Tibial nerve (tissue), 4 donors: ENCODE results near the gene MSGN1. TPM values are rescaled to one million over a fixed set of nuclear protein-coding genes. Genes with fewer than 3 reads are reported as not detected.

Experiments used
- DNase-seq, 2 donors: peaks; one replicate each; pipeline ENCODE4 v3.0.0-alpha.2; 2019; ENCODE audit warnings: low spot score in 2 of 2
- H3K27ac ChIP-seq, 4 donors: fragments of 200-600 bp; sonication (generic) in 3 of 4; one replicate each; pipeline ENCODE4 v1.5.1; 2017 to 2019; ENCODE audit warnings: mild to moderate bottlenecking in 1 of 4
- H3K27me3 ChIP-seq, 2 donors: fragments of 200-600 bp; sonication (generic) in 1 of 2; one replicate each; pipeline versions ENCODE4 v1.5.1 to v1.6.0; 2017 to 2019
- H3K36me3 ChIP-seq, 3 donors: fragments of 200-600 bp; sonication (generic); one replicate each; pipeline ENCODE4 v1.5.1; 2018 to 2019
- H3K4me1 ChIP-seq, 4 donors: fragments of 200-600 bp; sonication (generic) in 3 of 4; one replicate each; pipeline ENCODE4 v1.5.1; 2017 to 2019
- H3K4me3 ChIP-seq, 4 donors: fragments of 200-600 bp; sonication (generic) in 3 of 4; one replicate each; pipeline ENCODE4 v1.5.1; 2017 to 2019; ENCODE audit warnings: mild to moderate bottlenecking in 1 of 4, moderate library complexity in 1 of 4
- H3K9me3 ChIP-seq, 4 donors: fragments of 200-600 bp; sonication (generic) in 3 of 4; one replicate each; pipeline ENCODE4 v1.5.1; 2017 to 2019
- EP300 ChIP-seq, 2 donors: sonication (generic); formaldehyde crosslinking; IDR thresholded peaks; one replicate each; pipeline ENCODE4 v1.6.1; 2017; ENCODE audit warnings: antibody characterized with exemption in 2 of 2, mild to moderate bottlenecking in 1 of 2
- POLR2A ChIP-seq, 2 donors: fragments of 450-650 bp; IDR thresholded peaks; one replicate each; pipeline ENCODE4 v1.6.1; 2017; ENCODE audit warnings: antibody characterized with exemption in 2 of 2, mild to moderate bottlenecking in 2 of 2, moderate library complexity in 2 of 2
- WGBS, 2 donors: methylation state at CpG; one replicate each; pipeline ENCODE4 v1.1.5; 2018; 5-methylcytosine and 5-hydroxymethylcytosine counted together
- total RNA-seq, 4 donors: library from RNA; depleted of rRNA; stranded (reverse); fragments of >200 nt; gene quantifications; one replicate each; pipeline ENCODE4 v1.1.0, GENCODE V29; 2016
- TF ChIP-seq, protein P1 (sequence below), 5 experiments: fragments of 200-600 bp in 3 of 5; fragments of 450-650 bp in 2 of 5; sonication (generic) in 3 of 5; IDR thresholded peaks; one replicate each; pipeline ENCODE4 v1.5.1; 2016 to 2019; ENCODE audit warnings: antibody characterized with exemption in 5 of 5, mild to moderate bottlenecking in 3 of 5, moderate library complexity in 2 of 5

Gene MSGN1, protein sequence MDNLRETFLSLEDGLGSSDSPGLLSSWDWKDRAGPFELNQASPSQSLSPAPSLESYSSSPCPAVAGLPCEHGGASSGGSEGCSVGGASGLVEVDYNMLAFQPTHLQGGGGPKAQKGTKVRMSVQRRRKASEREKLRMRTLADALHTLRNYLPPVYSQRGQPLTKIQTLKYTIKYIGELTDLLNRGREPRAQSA
- total RNA-seq: not detected

DNA sequence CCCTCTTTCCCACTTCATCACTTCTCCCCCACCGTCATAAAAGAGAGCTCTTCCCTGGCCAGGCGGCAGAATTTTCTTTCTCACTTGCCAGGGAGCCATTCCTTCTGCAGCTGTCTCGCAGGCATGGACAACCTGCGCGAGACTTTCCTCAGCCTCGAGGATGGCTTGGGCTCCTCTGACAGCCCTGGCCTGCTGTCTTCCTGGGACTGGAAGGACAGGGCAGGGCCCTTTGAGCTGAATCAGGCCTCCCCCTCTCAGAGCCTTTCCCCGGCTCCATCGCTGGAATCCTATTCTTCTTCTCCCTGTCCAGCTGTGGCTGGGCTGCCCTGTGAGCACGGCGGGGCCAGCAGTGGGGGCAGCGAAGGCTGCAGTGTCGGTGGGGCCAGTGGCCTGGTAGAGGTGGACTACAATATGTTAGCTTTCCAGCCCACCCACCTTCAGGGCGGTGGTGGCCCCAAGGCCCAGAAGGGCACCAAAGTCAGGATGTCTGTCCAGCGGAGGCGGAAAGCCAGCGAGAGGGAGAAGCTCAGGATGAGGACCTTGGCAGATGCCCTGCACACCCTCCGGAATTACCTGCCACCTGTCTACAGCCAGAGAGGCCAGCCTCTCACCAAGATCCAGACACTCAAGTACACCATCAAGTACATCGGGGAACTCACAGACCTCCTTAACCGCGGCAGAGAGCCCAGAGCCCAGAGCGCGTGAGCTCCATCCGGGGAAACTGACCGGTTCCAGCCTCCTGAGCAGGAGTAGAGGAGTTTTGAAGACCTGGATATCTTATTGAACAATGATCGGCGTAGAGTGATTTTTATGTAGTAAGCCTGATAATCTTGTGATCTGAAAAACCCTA, at the start of gene MSGN1:
Gene MSGN1 (plus strand): TSS at position 65 of the 850 bp plus-strand sequence. CDS start 59 bp downstream, at position 124.
- H3K4me3 ChIP-seq: no peak within 1 kb of the TSS

GRCh38 chr2:17768894-17769293, 47.4 kb upstream of the MSGN1 start:
- Histone ChIP-seq H3K27ac (no peak overlapping the region), H3K9me3 (no peaks in the 10 kb centered on the region), H3K4me1 (no peaks in the 10 kb centered on the region), H3K27me3 (no peaks in the 10 kb centered on the region), H3K4me3 (no peak overlapping the region), H3K36me3 (no peaks in the 10 kb centered on the region)
- WGBS, 2 donors: 95 to 96% methylated on average over 4 of the region's 4 CpGs
- no peak for DNase-seq
- no peak for TF ChIP-seq POLR2A (IDR thresholded peaks at IDR 0.05)
- TF ChIP-seq EP300 (IDR thresholded peaks at IDR 0.05): no peak
- TF ChIP-seq, protein P1, sequence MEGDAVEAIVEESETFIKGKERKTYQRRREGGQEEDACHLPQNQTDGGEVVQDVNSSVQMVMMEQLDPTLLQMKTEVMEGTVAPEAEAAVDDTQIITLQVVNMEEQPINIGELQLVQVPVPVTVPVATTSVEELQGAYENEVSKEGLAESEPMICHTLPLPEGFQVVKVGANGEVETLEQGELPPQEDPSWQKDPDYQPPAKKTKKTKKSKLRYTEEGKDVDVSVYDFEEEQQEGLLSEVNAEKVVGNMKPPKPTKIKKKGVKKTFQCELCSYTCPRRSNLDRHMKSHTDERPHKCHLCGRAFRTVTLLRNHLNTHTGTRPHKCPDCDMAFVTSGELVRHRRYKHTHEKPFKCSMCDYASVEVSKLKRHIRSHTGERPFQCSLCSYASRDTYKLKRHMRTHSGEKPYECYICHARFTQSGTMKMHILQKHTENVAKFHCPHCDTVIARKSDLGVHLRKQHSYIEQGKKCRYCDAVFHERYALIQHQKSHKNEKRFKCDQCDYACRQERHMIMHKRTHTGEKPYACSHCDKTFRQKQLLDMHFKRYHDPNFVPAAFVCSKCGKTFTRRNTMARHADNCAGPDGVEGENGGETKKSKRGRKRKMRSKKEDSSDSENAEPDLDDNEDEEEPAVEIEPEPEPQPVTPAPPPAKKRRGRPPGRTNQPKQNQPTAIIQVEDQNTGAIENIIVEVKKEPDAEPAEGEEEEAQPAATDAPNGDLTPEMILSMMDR (IDR thresholded peaks at IDR 0.05): no peak

More for the DNA sequence above, at the start of gene MSGN1:
- Histone ChIP-seq H3K9me3 (no peaks in the 10 kb centered on the region), H3K36me3 (no peaks in the 10 kb centered on the region), H3K4me1 (peaks cover 0 to 7% (median under 1%) of the 10 kb centered on the region in 4 donors), H3K27ac (no peak within 1 kb of the TSS), H3K27me3 (no peaks in the 10 kb centered on the region)
- WGBS, 2 donors: 90 to 92% methylated on average over 21 to 26 of the region's 26 CpGs
- no peak for DNase-seq
- TF ChIP-seq, protein P1 (IDR thresholded peaks at IDR 0.05): no peak
- TF ChIP-seq EP300 (IDR thresholded peaks at IDR 0.05) (no peak), POLR2A (IDR thresholded peaks at IDR 0.05) (no peak)

DNA sequence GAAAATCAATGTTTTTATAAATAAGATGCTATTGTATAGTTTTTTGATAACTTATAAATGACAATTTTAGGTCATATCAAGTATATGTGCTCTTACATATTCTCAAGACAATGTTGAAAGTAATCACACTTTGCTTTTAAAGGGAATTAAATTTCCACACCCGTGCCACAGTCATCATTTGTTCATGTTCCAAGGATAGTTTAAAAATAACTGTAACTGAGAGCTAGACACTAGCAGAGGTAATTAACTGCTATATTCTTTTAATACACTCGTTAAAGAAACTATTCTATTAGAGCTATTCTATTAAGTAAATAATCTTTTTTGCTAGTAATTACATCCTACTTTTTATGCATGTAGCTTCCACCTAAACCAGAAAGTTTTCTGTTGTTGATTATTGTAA, 44.3 kb upstream of the MSGN1 start:
- Histone ChIP-seq H3K27me3 (no peaks in the 10 kb centered on the region), H3K4me3 (no peak overlapping the region), H3K4me1 (no peaks in the 10 kb centered on the region), H3K9me3 (no peaks in the 10 kb centered on the region), H3K36me3 (no peaks in the 10 kb centered on the region), H3K27ac (no peak overlapping the region)
- TF ChIP-seq POLR2A (IDR thresholded peaks at IDR 0.05): no peak
- no peak for TF ChIP-seq EP300 (IDR thresholded peaks at IDR 0.05)
- TF ChIP-seq, protein P1 (IDR thresholded peaks at IDR 0.05): no peak
- 88 to 96% methylated on average over 2 of the region's 2 CpGs for WGBS, 2 donors
- no peak for DNase-seq

DNA sequence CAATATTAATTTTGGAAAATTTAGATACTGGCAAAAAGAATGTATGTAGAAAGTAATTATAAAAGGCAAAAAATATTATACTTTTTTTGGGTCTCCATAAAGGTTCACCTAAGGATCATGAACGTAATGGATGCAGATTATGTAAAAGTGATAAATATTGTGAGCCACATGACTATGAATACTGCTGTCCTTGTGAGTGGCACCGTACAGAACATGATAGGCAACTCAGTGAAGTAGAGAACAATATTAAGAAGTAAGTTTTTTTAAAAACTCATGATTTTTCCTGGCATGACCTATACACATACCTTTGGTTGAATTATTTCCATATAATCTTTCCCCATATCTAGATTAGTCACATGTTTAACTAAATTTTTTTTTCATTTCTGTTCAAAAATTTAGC, 43.7 kb upstream of the MSGN1 start:
- Histone ChIP-seq H3K36me3 (no peaks in the 10 kb centered on the region), H3K9me3 (no peaks in the 10 kb centered on the region), H3K27ac (no peak overlapping the region), H3K4me1 (no peaks in the 10 kb centered on the region), H3K27me3 (no peaks in the 10 kb centered on the region), H3K4me3 (no peak overlapping the region)
- no peak for TF ChIP-seq POLR2A (IDR thresholded peaks at IDR 0.05)
- TF ChIP-seq, protein P1 (IDR thresholded peaks at IDR 0.05): no peak
- no peak for TF ChIP-seq EP300 (IDR thresholded peaks at IDR 0.05)
- WGBS, 2 donors: 85 to 91% methylated on average over 2 of the region's 2 CpGs
- DNase-seq: no peak

GRCh38 chr2:17780546-17780945, 35.7 kb upstream of the MSGN1 start:
- Histone ChIP-seq H3K4me1 (peaks cover 0 to 4% (median 0%) of the 10 kb centered on the region in 4 donors), H3K36me3 (no peaks in the 10 kb centered on the region), H3K9me3 (no peaks in the 10 kb centered on the region), H3K4me3 (no peak overlapping the region), H3K27ac (no peak overlapping the region), H3K27me3 (no peaks in the 10 kb centered on the region)
- TF ChIP-seq, protein P1 (IDR thresholded peaks at IDR 0.05): no peak
- TF ChIP-seq POLR2A (IDR thresholded peaks at IDR 0.05) (no peak), EP300 (IDR thresholded peaks at IDR 0.05) (no peak)
- no peak for DNase-seq
- WGBS, 2 donors: 52 to 60% methylated on average over 1 of the region's 1 CpG
